ENCODE measurements around the gene SNX19. TPM values are rescaled to one million over a fixed set of nuclear protein-coding genes. Genes with fewer than 3 reads are reported as not detected.

SNX19 gene
- total RNA-seq, 1 donor from 2014 or later: 45.6 TPM

GRCh38 chr11:130874955-130875531 lies 41.2 kb downstream of the SNX19 start:
- Histone ChIP-seq H3K36me3 (ENCODE audit: insufficient read depth, low read length) (peaks cover 46% of the 10 kb centered on the region), H3K27ac (ENCODE audit: low read depth, low read length) (peak overlapping the region; percentile 97), H3K4me3 (ENCODE audit: insufficient read depth, low read depth, low read length) (no peak overlapping the region), H3K9ac (ENCODE audit: low read length) (peak overlapping the region; percentile 57), H3K9me3 (ENCODE audit: insufficient read depth, low read depth, low read length) (no peaks in the 10 kb centered on the region), H3K79me2 (ENCODE audit: insufficient read depth, low read length) (no peaks in the 10 kb centered on the region), H3K4me2 (ENCODE audit: low read length) (peak overlapping the region; percentile 21), H3K27me3 (ENCODE audit: insufficient read depth, low read length) (no peaks in the 10 kb centered on the region), H2AFZ (ENCODE audit: low read depth, low read length) (no peak overlapping the region), H4K20me1 (ENCODE audit: insufficient read depth, low read length) (no peaks in the 10 kb centered on the region), H3K4me1 (ENCODE audit: insufficient read depth, low read length) (peaks cover 42% of the 10 kb centered on the region)
- Mint-ChIP-seq H3K4me3 (ENCODE audit: unreplicated experiment) (no peak overlapping the region), H3K36me3 (ENCODE audit: low read depth, unreplicated experiment) (peaks cover 29% of the 10 kb centered on the region), H3K27ac (ENCODE audit: unreplicated experiment) (peak overlapping the region; percentile 81), H3K9me3 (ENCODE audit: unreplicated experiment) (no peaks in the 10 kb centered on the region), H3K4me1 (ENCODE audit: low read depth, unreplicated experiment) (peaks cover 27% of the 10 kb centered on the region), H3K27me3 (ENCODE audit: low read depth, unreplicated experiment) (no peaks in the 10 kb centered on the region)
- peak; percentile 39 for FAIRE-seq
- no peak for DNase-seq (ENCODE audit: low read depth)
- TF ChIP-seq EZH2 (IDR thresholded peaks at IDR 0.05; ENCODE audit: insufficient read depth, low read length) (no peak), CTCF (IDR thresholded peaks at IDR 0.05; ENCODE audit: insufficient read depth, low read depth, low read length) (no peak)

GRCh38 chr11:130874396-130874795 lies 41.9 kb downstream of the SNX19 start:
- Histone ChIP-seq H3K27me3 (ENCODE audit: insufficient read depth, low read length) (no peaks in the 10 kb centered on the region), H3K36me3 (ENCODE audit: insufficient read depth, low read length) (peaks cover 40% of the 10 kb centered on the region), H3K4me1 (ENCODE audit: insufficient read depth, low read length) (peaks cover 42% of the 10 kb centered on the region), H4K20me1 (ENCODE audit: insufficient read depth, low read length) (no peaks in the 10 kb centered on the region), H3K4me2 (ENCODE audit: low read length) (peak overlapping the region; percentile 42), H3K79me2 (ENCODE audit: insufficient read depth, low read length) (no peaks in the 10 kb centered on the region), H3K9ac (ENCODE audit: low read length) (peak overlapping the region; percentile 77), H3K4me3 (ENCODE audit: insufficient read depth, low read depth, low read length) (no peak overlapping the region), H2AFZ (ENCODE audit: low read depth, low read length) (no peak overlapping the region), H3K9me3 (ENCODE audit: insufficient read depth, low read depth, low read length) (no peaks in the 10 kb centered on the region), H3K27ac (ENCODE audit: low read depth, low read length) (peak overlapping the region; percentile 97)
- no peaks in the 10 kb centered on the region for H3K27me3 Mint-ChIP-seq (ENCODE audit: low read depth, unreplicated experiment)
- DNase-seq (ENCODE audit: low read depth) (peak; percentile 41), FAIRE-seq (peak; percentile 5)
- no peak overlapping the region for H3K4me3 Mint-ChIP-seq (ENCODE audit: unreplicated experiment)
- no peak for TF ChIP-seq EZH2 (IDR thresholded peaks at IDR 0.05; ENCODE audit: insufficient read depth, low read length)
- no peak for TF ChIP-seq CTCF (IDR thresholded peaks at IDR 0.05; ENCODE audit: insufficient read depth, low read depth, low read length)
- H3K9me3 Mint-ChIP-seq (ENCODE audit: unreplicated experiment): no peaks in the 10 kb centered on the region
- H3K27ac Mint-ChIP-seq (ENCODE audit: unreplicated experiment): peak overlapping the region; percentile 81
- H3K4me1 Mint-ChIP-seq (ENCODE audit: low read depth, unreplicated experiment): peaks cover 27% of the 10 kb centered on the region
- peaks cover 26% of the 10 kb centered on the region for H3K36me3 Mint-ChIP-seq (ENCODE audit: low read depth, unreplicated experiment)

- peak overlapping the region; percentile 81 for H3K27ac Mint-ChIP-seq (ENCODE audit: unreplicated experiment)
- H3K9me3 Mint-ChIP-seq (ENCODE audit: unreplicated experiment): no peaks in the 10 kb centered on the region
- Histone ChIP-seq H3K27ac (ENCODE audit: low read depth, low read length) (peak overlapping the region; percentile 97), H3K4me3 (ENCODE audit: insufficient read depth, low read depth, low read length) (no peak overlapping the region), H3K27me3 (ENCODE audit: insufficient read depth, low read length) (no peaks in the 10 kb centered on the region), H2AFZ (ENCODE audit: low read depth, low read length) (no peak overlapping the region), H3K4me1 (ENCODE audit: insufficient read depth, low read length) (peaks cover 42% of the 10 kb centered on the region), H3K9ac (ENCODE audit: low read length) (peak overlapping the region; percentile 77), H4K20me1 (ENCODE audit: insufficient read depth, low read length) (no peaks in the 10 kb centered on the region), H3K9me3 (ENCODE audit: insufficient read depth, low read depth, low read length) (no peaks in the 10 kb centered on the region), H3K36me3 (ENCODE audit: insufficient read depth, low read length) (peaks cover 33% of the 10 kb centered on the region), H3K4me2 (ENCODE audit: low read length) (peak overlapping the region; percentile 42), H3K79me2 (ENCODE audit: insufficient read depth, low read length) (no peaks in the 10 kb centered on the region)
- TF ChIP-seq EZH2 (IDR thresholded peaks at IDR 0.05; ENCODE audit: insufficient read depth, low read length): no peak
- no peak for TF ChIP-seq CTCF (IDR thresholded peaks at IDR 0.05; ENCODE audit: insufficient read depth, low read depth, low read length)
- H3K36me3 Mint-ChIP-seq (ENCODE audit: low read depth, unreplicated experiment): peaks cover 21% of the 10 kb centered on the region
- H3K27me3 Mint-ChIP-seq (ENCODE audit: low read depth, unreplicated experiment): no peaks in the 10 kb centered on the region
- peaks cover 27% of the 10 kb centered on the region for H3K4me1 Mint-ChIP-seq (ENCODE audit: low read depth, unreplicated experiment)
- peak; percentile 45 for FAIRE-seq
- no peak overlapping the region for H3K4me3 Mint-ChIP-seq (ENCODE audit: unreplicated experiment)
- peak; percentile 59 for DNase-seq (ENCODE audit: low read depth)
These were observed 42.5 kb downstream of the SNX19 start for GRCh38 chr11:130873761-130874160.

Data from astrocyte (in vitro differentiated cells and primary cell).